IMR-90 (cell line): ENCODE data around the gene NR2C2. TPM values are rescaled to one million over a fixed set of nuclear protein-coding genes. Genes with fewer than 3 reads are reported as not detected.

Experiments used
- ATAC-seq: fragments of 200-7000 bp; cut with Tn5 transposase; 2 replicates; pipeline ENCODE4 v1.9.1; 2020; ENCODE audit warnings: low read depth, mild to moderate bottlenecking, moderate library complexity
- BruUV-seq: library from RNA; stranded (reverse); fragments of 400-500 nt; replicated peaks from 2 replicates; lab custom pipeline; 2021; lab: Mats Ljungman, UMichigan
- CTCF ChIA-PET: fragments of 300-600 bp; formaldehyde crosslinking; extraction: SDS; loops from one replicate; lab custom pipeline; 2021; ENCODE audit warnings: antibody characterized with exemption; lab: Yijun Ruan, JAX
- POLR2A ChIA-PET: fragments of 300-600 bp; sonication (Branson Sonifier 250); formaldehyde crosslinking; loops from one replicate; lab custom pipeline; 2022; ENCODE audit warnings: antibody characterized with exemption; ENCODE audit not compliant: unreplicated experiment; lab: Charles Lee
- DNase-seq: peaks from one replicate; pipeline ENCODE4 v3.0.0; 2013
- H2AFZ ChIP-seq: replicated peaks from 2 replicates; pipeline ENCODE3; 2013; ENCODE audit warnings: low read length, mild to moderate bottlenecking; ENCODE audit not compliant: poor library complexity
- H2AK5ac ChIP-seq: 2 replicates; pipeline ENCODE4 v1.6.1; 2013; ENCODE audit warnings: low read depth, low read length, inconsistent platforms
- H2AK9ac ChIP-seq: replicated peaks from 2 replicates; pipeline ENCODE3; 2013; ENCODE audit warnings: mild to moderate bottlenecking, low read depth, low read length, moderate library complexity; ENCODE audit not compliant: poor library complexity
- H2BK120ac ChIP-seq: 2 replicates; pipeline ENCODE4 v1.6.1; 2013; ENCODE audit warnings: low read depth, low read length, inconsistent platforms
- H2BK15ac ChIP-seq: 3 replicates; pipeline ENCODE4 v1.6.1; 2013; ENCODE audit warnings: low read depth, low read length, inconsistent platforms
- H2BK20ac ChIP-seq: 2 replicates; pipeline ENCODE4 v1.6.1; 2013; ENCODE audit warnings: low read depth, mild to moderate bottlenecking, inconsistent platforms, low read length, moderate library complexity
- H2BK5ac ChIP-seq: 2 replicates; pipeline ENCODE4 v1.6.1; 2013; ENCODE audit warnings: mild to moderate bottlenecking, low read depth, low read length, inconsistent platforms; ENCODE audit not compliant: poor library complexity, severe bottlenecking
- H3K14ac ChIP-seq: replicated peaks from 2 replicates; pipeline ENCODE4 v1.6.1; 2013; ENCODE audit warnings: low read depth, low read length, inconsistent platforms
- H3K18ac ChIP-seq: 2 replicates; pipeline ENCODE4 v1.6.1; 2013; ENCODE audit warnings: low read depth, low read length, control low read depth
- H3K23ac ChIP-seq: 2 replicates; pipeline ENCODE4 v1.6.1; 2013; ENCODE audit warnings: low read depth, low read length, inconsistent platforms
- H3K27ac ChIP-seq: 2 replicates; pipeline ENCODE4 v1.5.1; 2013; ENCODE audit warnings: mild to moderate bottlenecking, control low read depth, low read length; ENCODE audit not compliant: insufficient read depth
- H3K27me3 ChIP-seq: 2 replicates; pipeline ENCODE4 v1.6.1; 2013; ENCODE audit warnings: low read length; ENCODE audit not compliant: control insufficient read depth, insufficient read depth
- H3K36me3 ChIP-seq: 2 replicates; pipeline ENCODE4 v1.6.1; 2013; ENCODE audit warnings: low read length, mixed read lengths; ENCODE audit not compliant: control insufficient read depth, insufficient read depth
- H3K4ac ChIP-seq: 2 replicates; pipeline ENCODE4 v1.6.1; 2013; ENCODE audit warnings: low read depth, low read length, inconsistent platforms
- H3K4me1 ChIP-seq: 2 replicates; pipeline ENCODE4 v1.6.1; 2013; ENCODE audit warnings: low read length, mixed read lengths; ENCODE audit not compliant: control insufficient read depth, insufficient read depth
- H3K4me2 ChIP-seq: 2 replicates; pipeline ENCODE4 v1.6.1; 2013; ENCODE audit warnings: low read depth, mild to moderate bottlenecking, control low read depth, low read length, moderate library complexity
- H3K4me3 ChIP-seq: 2 replicates; pipeline ENCODE4 v1.5.1; 2013; ENCODE audit warnings: low read depth, mild to moderate bottlenecking, control low read depth, low read length, moderate library complexity; ENCODE audit not compliant: insufficient read depth
- H3K56ac ChIP-seq: 2 replicates; pipeline ENCODE4 v1.6.1; 2013; ENCODE audit warnings: low read length, inconsistent platforms; ENCODE audit not compliant: insufficient read depth; ENCODE audit errors: extremely low read depth
- H3K79me1 ChIP-seq, 2 experiments: 2 replicates each; pipeline ENCODE4 v1.6.1; 2013; ENCODE audit warnings: low read length in 2 of 2, inconsistent platforms in 1 of 2, low read depth in 1 of 2
- H3K9ac ChIP-seq: 2 replicates; pipeline ENCODE4 v1.6.1; 2013; ENCODE audit warnings: low read depth, low read length, control low read depth
- H3K9me1 ChIP-seq: 2 replicates; pipeline ENCODE4 v1.6.1; 2013; ENCODE audit warnings: low read length, inconsistent platforms; ENCODE audit not compliant: insufficient read depth
- H3K9me3 ChIP-seq: 2 replicates; pipeline ENCODE4 v1.6.1; 2013; ENCODE audit warnings: low read length; ENCODE audit not compliant: control insufficient read depth, insufficient read depth
- H4K20me1 ChIP-seq: 2 replicates; pipeline ENCODE4 v1.6.1; 2013; ENCODE audit warnings: low read length, inconsistent platforms; ENCODE audit not compliant: insufficient read depth
- H4K5ac ChIP-seq: 2 replicates; pipeline ENCODE4 v1.6.1; 2013; ENCODE audit warnings: mild to moderate bottlenecking, low read depth, low read length, control low read depth
- H4K8ac ChIP-seq, 2 experiments: 2 replicates each; pipeline ENCODE4 v1.6.1; 2013; ENCODE audit warnings: low read depth in 2 of 2, low read length in 2 of 2, control low read depth in 1 of 2, inconsistent platforms in 1 of 2
- H4K91ac ChIP-seq: 2 replicates; pipeline ENCODE4 v1.6.1; 2013; ENCODE audit warnings: low read depth, low read length, inconsistent platforms; ENCODE audit not compliant: insufficient read depth
- BHLHE40 ChIP-seq: fragments of 150-350 bp; IDR thresholded peaks from 2 replicates; pipeline ENCODE4 v1.6.1; 2016; ENCODE audit warnings: mild to moderate bottlenecking, low read depth, low read length
- CEBPB ChIP-seq: IDR thresholded peaks from 2 replicates; pipeline ENCODE4 v1.6.1; 2012; ENCODE audit warnings: low read depth, low read length, improper control_type of control experiment
- CHD1 ChIP-seq: IDR thresholded peaks from 2 replicates; pipeline ENCODE4 v1.6.1; 2012; ENCODE audit warnings: low read depth, low read length, improper control_type of control experiment
- FOS ChIP-seq: fragments of 150-350 bp; IDR thresholded peaks from 2 replicates; pipeline ENCODE4 v1.6.1; 2016; ENCODE audit warnings: low read depth, low read length
- MAFK ChIP-seq: IDR thresholded peaks from 2 replicates; pipeline ENCODE4 v1.6.1; 2012; ENCODE audit warnings: low read depth, low read length, improper control_type of control experiment
- MAZ ChIP-seq: IDR thresholded peaks from 2 replicates; pipeline ENCODE4 v1.6.1; 2012; ENCODE audit warnings: low read depth, mild to moderate bottlenecking, low read length, improper control_type of control experiment, moderate library complexity, borderline replicate concordance
- MXI1 ChIP-seq: IDR thresholded peaks from 2 replicates; pipeline ENCODE4 v1.6.1; 2012; ENCODE audit warnings: low read depth, mild to moderate bottlenecking, low read length, moderate library complexity, borderline replicate concordance
- NFE2L2 ChIP-seq: fragments of 150-350 bp; IDR thresholded peaks from 2 replicates; pipeline ENCODE4 v1.6.1; 2016; ENCODE audit warnings: low read depth, mild to moderate bottlenecking, low read length
- POLR2A ChIP-seq: IDR thresholded peaks from 2 replicates; pipeline ENCODE4 v1.6.1; 2012; ENCODE audit warnings: mild to moderate bottlenecking, low read depth, low read length
- RAD21 ChIP-seq: IDR thresholded peaks from 2 replicates; pipeline ENCODE4 v1.6.1; 2012; ENCODE audit warnings: low read length, improper control_type of control experiment
- RCOR1 ChIP-seq: IDR thresholded peaks from 2 replicates; pipeline ENCODE4 v1.6.1; 2012; ENCODE audit warnings: mild to moderate bottlenecking, low read length, improper control_type of control experiment; ENCODE audit not compliant: insufficient replicate concordance
- RFX5 ChIP-seq: IDR thresholded peaks from 2 replicates; pipeline ENCODE4 v1.8.0; 2012; ENCODE audit warnings: low read depth, mild to moderate bottlenecking, low read length, moderate library complexity
- SMC3 ChIP-seq: fragments of 150-350 bp; IDR thresholded peaks from 2 replicates; pipeline ENCODE4 v1.6.1; 2016; ENCODE audit warnings: low read depth, mild to moderate bottlenecking, antibody characterized with exemption, low read length, moderate library complexity
- WGBS, 2 experiments: methylation state at CpG; one replicate each; pipeline versions ENCODE4 v1.1.5 to v1.1.7; 2013; ENCODE audit warnings: missing lambda C conversion rate in 2 of 2; ENCODE audit not compliant: insufficient read length in 1 of 2; ENCODE audit errors: extremely low coverage in 2 of 2; 5-methylcytosine and 5-hydroxymethylcytosine counted together
- dilution Hi-C: fragments of 300-500 bp; cut with HindIII; formaldehyde crosslinking; loops from one replicate; pipeline ENCODE4 v1.14.3; 2018; ENCODE audit warnings: low sequenced_read_pairs; ENCODE audit not compliant: unreplicated experiment
- in situ Hi-C: fragments of 300-500 bp; cut with MboI; formaldehyde crosslinking; loops from 3 replicates; pipeline ENCODE4 v1.14.3; 2019; ENCODE audit warnings: low sequenced_read_pairs, inconsistent platforms, mixed read lengths
- intact Hi-C: fragments of 100-400 bp; cut with micrococcal nuclease; formaldehyde crosslinking; loops from 2 replicates; pipeline ENCODE4 v1.10.0; 2022
- polyA plus RNA-seq, 3 experiments: library from polyadenylated mRNA; depleted of rRNA; stranded (reverse); fragments of >200 nt; gene quantifications; 2 replicates each; pipeline ENCODE4 v1.2.3, GENCODE V29; 2012; ENCODE audit warnings: low replicate concordance in 1 of 3
- total RNA-seq: library from RNA; depleted of rRNA; stranded (reverse); fragments of >200 nt; gene quantifications from 2 replicates; pipeline ENCODE4 v1.2.3, GENCODE V29; 2012
- TF ChIP-seq, protein P1 (sequence below): conservative IDR thresholded peaks from 2 replicates; pipeline ENCODE4 v1.5.1; 2012; ENCODE audit warnings: mild to moderate bottlenecking, low read depth, low read length, improper control_type of control experiment
- TF ChIP-seq, protein P2 (sequence below): fragments of 150-350 bp; IDR thresholded peaks from 2 replicates; pipeline ENCODE4 v1.6.1; 2017; ENCODE audit warnings: mild to moderate bottlenecking, antibody characterized with exemption, low read length, low read depth
- TF ChIP-seq, protein P3 (sequence below): fragments of 150-350 bp; IDR thresholded peaks from 2 replicates; pipeline ENCODE4 v1.6.1; 2016; ENCODE audit warnings: low read depth, mild to moderate bottlenecking, low read length, moderate library complexity, borderline replicate concordance

NR2C2 gene
- total and polyA plus RNA-seq, 2 of the 4 experiments (the other 2 are of a cell fraction), result 10.4 to 13.8 TPM

DNA sequence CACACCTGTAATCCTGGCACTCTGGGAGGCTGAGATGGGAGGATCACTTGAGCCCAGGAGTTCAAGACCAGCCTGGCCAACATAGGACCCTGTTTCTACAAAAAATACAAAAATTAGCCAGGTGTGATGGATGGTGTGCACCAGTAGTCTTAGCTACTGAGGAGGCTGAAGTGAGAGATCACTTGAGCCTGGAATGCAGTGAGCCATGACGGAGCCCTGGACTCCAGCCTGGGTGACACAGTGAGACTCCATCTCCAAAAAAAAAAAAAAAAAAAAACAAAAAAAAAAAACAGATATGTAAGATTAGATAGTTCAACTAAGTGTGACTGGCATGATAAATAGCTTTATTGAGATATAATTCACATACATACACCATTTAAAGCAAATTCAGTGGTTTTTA is 141.8 kb downstream of the NR2C2 start:
- H2BK15ac ChIP-seq, result no peak overlapping the region
- no TSS peak for BruUV-seq
- H3K9me1 ChIP-seq, result no peaks in the 10 kb centered on the region
- intact Hi-C loops (no loop called here), in situ Hi-C loops (no loop called here), dilution Hi-C loops (no loop called here)
- no peak overlapping the region for H2AK5ac ChIP-seq
- H3K56ac ChIP-seq, result no peak overlapping the region
- H4K20me1 ChIP-seq, result no peaks in the 10 kb centered on the region
- no peak for TF ChIP-seq BHLHE40
- TF ChIP-seq, protein P1, sequence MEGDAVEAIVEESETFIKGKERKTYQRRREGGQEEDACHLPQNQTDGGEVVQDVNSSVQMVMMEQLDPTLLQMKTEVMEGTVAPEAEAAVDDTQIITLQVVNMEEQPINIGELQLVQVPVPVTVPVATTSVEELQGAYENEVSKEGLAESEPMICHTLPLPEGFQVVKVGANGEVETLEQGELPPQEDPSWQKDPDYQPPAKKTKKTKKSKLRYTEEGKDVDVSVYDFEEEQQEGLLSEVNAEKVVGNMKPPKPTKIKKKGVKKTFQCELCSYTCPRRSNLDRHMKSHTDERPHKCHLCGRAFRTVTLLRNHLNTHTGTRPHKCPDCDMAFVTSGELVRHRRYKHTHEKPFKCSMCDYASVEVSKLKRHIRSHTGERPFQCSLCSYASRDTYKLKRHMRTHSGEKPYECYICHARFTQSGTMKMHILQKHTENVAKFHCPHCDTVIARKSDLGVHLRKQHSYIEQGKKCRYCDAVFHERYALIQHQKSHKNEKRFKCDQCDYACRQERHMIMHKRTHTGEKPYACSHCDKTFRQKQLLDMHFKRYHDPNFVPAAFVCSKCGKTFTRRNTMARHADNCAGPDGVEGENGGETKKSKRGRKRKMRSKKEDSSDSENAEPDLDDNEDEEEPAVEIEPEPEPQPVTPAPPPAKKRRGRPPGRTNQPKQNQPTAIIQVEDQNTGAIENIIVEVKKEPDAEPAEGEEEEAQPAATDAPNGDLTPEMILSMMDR, result no peak
- TF ChIP-seq MXI1, result no peak
- TF ChIP-seq NFE2L2, result no peak
- TF ChIP-seq, protein P2, sequence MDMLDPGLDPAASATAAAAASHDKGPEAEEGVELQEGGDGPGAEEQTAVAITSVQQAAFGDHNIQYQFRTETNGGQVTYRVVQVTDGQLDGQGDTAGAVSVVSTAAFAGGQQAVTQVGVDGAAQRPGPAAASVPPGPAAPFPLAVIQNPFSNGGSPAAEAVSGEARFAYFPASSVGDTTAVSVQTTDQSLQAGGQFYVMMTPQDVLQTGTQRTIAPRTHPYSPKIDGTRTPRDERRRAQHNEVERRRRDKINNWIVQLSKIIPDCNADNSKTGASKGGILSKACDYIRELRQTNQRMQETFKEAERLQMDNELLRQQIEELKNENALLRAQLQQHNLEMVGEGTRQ, result no peak
- no peak for TF ChIP-seq MAFK
- TF ChIP-seq, protein P3, sequence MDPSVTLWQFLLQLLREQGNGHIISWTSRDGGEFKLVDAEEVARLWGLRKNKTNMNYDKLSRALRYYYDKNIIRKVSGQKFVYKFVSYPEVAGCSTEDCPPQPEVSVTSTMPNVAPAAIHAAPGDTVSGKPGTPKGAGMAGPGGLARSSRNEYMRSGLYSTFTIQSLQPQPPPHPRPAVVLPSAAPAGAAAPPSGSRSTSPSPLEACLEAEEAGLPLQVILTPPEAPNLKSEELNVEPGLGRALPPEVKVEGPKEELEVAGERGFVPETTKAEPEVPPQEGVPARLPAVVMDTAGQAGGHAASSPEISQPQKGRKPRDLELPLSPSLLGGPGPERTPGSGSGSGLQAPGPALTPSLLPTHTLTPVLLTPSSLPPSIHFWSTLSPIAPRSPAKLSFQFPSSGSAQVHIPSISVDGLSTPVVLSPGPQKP, result no peak
- TF ChIP-seq CEBPB, result no peak
- no peak for TF ChIP-seq RCOR1
- no peak for TF ChIP-seq MAZ
- TF ChIP-seq CHD1, result no peak
- no peak for TF ChIP-seq RFX5
- no peak for TF ChIP-seq FOS
- TF ChIP-seq RAD21, result no peak
- TF ChIP-seq SMC3, result no peak
- no peak for TF ChIP-seq POLR2A
- no peak overlapping the region for H4K8ac ChIP-seq
- peaks cover 3 to 5% of the 10 kb centered on the region in 2 experiments; a peak in 2 of 4 replicates for H3K79me1 ChIP-seq
- H3K4me2 ChIP-seq, result no peak overlapping the region
- H3K27me3 ChIP-seq, result no peaks in the 10 kb centered on the region
- no peak overlapping the region for H3K4me3 ChIP-seq
- H4K5ac ChIP-seq, result no peak overlapping the region
- H3K4me1 ChIP-seq, result no peaks in the 10 kb centered on the region
- H3K23ac ChIP-seq, result no peak overlapping the region
- H3K9ac ChIP-seq, result no peak overlapping the region
- H3K27ac ChIP-seq, result no peak overlapping the region
- ChIA-PET CTCF (no interaction called here), POLR2A (no interaction called here)
- no peak overlapping the region for H2BK120ac ChIP-seq
- H3K36me3 ChIP-seq, result peaks cover 26% of the 10 kb centered on the region
- H2AK9ac ChIP-seq, result no peak overlapping the region
- no peaks in the 10 kb centered on the region for H3K9me3 ChIP-seq
- H3K4ac ChIP-seq, result no peak overlapping the region
- no peak overlapping the region for H2BK5ac ChIP-seq
- H4K91ac ChIP-seq, result no peak overlapping the region
- no peak overlapping the region for H3K18ac ChIP-seq
- no peak for ATAC-seq
- H3K14ac ChIP-seq, result no peak overlapping the region
- no peak overlapping the region for H2BK20ac ChIP-seq
- no peak overlapping the region for H2AFZ ChIP-seq
- WGBS, 2 experiments, result no CpG with 5 or more reads among the region's 1 CpG
- no peak for DNase-seq
